IPS-NIHi7 (cell line): Measurements from ENCODE around the gene CD7.
"Not testable (repeated sequence)": the region's sequence is repeated elsewhere in the genome, so short reads cannot be mapped to it uniquely, and the experiment has no call there.

Source experiments
- DNase-seq: peaks from one replicate; pipeline ENCODE4 v3.0.0; 2012; ENCODE audit warnings: mixed read lengths; ENCODE audit errors: extremely low spot score

The CD7 gene

DNA sequence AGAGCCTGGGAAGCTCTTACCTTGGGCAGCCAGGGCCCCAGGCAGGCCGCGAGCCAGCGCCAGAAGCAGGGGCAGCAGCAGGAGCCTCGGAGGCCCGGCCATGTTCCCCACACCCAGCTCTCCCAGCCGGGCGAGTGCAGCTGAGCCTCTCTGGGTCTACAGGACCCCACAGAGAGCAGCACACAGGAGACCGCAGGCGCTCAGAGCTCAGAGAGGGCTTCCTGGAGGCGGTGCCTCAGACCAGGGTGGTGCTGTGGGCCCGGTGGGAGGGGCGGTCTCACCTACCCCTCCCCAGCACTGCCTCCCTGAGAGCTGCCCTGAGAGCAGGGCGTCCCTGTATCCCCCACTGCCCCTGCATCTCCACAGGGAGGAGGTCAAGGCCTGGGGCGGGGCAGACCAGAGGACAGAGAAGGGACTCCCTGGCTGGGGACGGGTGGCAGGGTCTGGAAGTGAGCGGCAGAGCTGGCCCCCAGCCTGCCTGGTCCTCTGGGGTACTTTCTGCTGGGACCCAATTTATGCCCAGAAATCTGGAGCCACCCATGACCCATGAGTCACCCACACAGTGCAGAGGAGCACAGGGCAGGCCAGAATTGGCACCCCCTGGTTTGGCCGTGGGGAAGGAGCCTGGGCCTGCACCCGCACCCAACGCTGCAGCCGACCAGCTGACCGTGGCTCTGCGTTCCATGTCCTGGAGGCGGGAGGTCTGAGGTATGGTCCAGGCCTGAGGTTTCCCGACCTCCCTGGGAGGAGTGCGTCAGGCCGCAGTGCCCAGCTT lies at the start of gene CD7:
Gene CD7, minus strand, starts transcription at position 215 of the 775 bp plus-strand sequence. Its CDS starts 113 bp downstream, at position 102.
- DNase-seq, result no peak

DNA sequence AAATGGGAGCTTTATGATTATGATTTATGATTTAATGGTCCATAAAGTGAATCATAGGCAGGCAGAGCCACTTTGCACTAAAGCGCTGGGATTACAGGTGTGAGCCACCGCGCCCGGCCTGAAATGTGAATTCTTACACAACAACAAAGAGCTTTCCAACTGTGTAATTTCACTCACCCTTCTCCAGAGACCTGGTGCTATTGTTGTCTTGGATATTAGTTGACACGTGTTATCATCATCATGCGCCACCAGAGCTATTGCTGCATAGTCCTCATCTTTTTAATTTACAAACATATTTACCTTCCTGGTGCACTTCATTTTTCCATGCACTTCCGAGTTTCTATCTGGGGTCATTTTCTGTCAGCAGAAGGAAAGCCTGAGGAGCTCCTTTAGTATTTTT lies 49.3 kb upstream of the CD7 start:
- DNase-seq, result no peak

DNA sequence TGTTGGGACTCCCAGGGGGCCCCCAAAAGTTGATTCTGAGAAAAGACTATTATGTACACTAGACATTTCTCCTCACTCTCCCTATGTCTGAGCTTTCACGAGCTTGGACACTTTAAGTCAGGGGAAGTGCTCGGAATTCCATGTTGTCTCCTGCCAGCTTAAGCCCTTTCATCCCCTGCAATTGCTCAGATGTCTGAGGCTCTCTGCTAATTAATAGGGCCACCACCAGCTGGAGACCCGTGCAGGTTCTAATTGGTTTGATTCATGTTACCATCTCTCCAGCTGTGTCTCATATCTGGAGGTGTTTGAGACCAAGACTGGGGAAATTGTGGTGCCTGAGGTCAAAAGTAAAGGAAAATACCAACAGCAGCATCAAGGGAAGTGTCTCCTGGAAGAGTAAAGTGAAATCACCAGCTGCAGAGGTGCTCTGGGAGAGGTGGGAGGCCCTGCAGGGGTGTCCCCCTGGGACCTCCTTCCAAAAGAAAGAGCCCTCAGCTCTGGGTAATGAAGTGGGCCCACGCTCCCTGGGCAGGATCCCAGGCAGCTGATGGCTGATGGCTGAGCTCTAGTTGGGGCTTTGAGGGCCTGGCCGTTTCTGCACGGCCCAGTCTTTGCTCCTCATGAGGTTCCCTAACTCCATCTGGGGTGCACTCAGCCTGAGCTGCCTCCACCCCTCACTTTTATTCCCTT lies 48.3 kb upstream of the CD7 start:
- no peak for DNase-seq

DNA sequence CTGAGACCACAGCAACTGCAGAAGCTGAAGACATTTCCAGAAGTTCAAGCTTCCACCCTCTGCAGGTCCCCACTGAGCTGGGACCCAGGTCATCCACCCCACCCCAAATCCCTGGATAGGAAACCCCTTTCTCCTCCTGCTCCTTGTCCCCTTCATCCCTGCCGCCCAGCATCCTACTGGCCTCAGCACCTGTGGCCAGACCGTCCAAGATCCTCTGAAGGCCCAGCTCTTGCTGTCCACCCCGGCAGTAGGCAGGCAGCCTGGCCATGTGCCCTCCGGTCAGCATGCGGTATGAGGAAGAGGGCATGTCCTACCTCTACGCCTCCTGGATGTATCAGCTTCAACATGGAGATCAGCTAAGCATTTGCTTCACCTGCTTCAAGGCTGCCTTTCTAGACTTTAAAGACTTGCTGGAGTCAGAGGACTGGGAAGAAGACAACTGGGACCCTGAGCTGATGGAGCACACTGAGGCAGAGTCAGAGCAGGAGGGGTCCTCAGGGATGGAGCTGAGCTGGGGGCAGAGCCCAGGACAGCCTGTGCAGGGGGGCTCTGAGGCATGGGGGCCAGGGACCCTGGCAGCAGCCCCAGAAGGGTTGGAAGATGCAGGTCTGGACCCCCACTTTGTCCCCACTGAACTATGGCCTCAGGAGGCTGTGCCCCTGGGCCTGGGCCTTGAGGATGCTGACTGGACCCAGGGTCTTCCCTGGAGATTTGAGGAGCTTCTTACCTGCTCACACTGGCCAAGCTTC lies 44.7 kb upstream of the CD7 start:
- DNase-seq, result no peak

DNA sequence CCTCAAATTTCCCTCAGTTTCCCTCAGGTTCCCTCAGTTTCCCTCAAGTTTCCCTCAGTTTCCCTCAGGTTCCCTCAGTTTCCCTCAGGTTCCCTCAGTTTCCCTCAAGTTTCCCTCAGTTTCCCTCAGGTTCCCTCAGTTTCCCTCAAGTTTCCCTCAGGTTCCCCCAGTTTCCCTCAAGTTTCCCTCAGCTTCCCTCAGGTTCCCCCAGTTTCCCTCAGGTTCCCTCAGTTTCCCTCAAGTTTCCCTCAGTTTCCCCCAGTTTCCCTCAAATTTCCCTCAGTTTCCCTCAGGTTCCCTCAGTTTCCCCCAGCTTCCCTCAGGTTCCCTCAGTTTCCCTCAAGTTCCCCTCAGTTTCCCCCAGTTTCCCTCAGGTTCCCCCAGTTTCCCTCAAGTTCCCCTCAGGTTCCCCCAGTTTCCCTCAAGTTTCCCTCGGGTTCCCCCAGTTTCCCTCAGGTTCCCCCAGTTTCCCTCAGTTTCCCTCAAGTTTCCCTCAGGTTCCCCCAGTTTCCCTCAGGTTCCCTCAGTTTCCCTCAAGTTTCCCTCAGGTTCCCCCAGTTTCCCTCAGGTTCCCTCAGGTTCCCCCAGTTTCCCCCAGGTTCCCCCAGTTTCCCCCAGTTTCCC lies 42.2 kb upstream of the CD7 start:
- DNase-seq, result not testable (repeated sequence)

DNA sequence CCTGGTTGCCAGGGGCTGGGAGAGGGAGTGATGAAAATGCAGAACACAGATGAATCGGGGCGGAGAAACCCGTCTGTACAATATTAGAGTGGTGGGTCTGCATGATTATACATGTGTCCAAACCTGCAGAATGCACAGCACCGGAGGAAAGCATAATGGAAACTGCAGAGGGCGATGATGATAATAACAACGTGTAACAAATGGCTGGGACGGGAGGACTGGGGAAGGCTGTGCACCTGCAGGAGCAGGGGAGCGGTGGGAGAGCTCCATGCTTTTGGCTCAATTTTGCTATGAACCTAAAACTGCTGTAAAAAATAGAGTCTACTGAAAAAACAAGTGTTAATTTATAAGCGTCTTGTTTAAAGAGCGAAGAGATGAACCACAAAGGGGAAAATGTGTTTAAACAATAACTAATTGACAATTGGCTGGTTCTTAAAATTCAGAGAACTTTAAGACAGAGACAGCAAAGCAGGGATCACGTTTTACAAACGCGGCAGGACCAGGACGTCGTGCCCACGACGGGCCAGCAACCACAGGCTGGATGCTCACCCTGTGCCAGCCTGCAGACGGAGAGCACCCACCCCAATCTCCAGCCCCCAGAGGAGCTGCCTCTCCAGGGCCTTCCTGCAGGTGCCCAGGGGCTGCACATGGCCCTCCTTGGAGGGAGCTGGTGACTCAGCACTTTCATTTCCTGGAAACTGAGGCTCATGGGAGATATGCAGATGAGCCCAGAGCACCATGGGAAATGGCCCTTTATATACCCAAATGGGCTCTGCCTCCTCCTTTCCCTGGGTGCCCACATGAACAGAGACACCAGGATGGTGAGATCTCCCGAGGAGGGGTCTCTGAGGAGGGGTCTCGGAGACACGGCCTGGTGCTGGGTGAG lies 41.3 kb upstream of the CD7 start, which contains the start of gene TEX19:
Gene TEX19, plus strand, starts transcription at position 783 of the 886 bp plus-strand sequence. CDS start 2,904 bp downstream, outside the sequence.
- no peak for DNase-seq

DNA sequence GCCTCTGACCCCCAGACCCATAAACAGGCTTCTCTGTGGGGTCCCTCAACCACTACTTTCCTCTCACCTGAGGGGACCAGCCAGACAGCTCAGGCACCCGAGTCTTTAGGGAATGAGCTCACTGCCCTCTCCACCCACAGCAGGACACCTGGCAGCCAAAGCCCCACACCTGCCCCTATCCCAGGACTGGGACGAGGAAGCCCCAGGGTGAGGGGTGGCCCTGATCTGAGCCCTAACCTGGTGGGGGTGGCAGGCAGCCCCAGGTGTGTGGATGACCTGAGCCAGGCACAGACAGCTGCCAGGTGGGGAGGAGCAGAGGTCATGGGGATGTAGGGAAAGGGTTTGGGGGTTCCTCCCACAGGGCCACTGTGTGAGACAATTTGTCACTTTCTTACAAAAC lies 40.0 kb upstream of the CD7 start:
- DNase-seq, result no peak

DNA sequence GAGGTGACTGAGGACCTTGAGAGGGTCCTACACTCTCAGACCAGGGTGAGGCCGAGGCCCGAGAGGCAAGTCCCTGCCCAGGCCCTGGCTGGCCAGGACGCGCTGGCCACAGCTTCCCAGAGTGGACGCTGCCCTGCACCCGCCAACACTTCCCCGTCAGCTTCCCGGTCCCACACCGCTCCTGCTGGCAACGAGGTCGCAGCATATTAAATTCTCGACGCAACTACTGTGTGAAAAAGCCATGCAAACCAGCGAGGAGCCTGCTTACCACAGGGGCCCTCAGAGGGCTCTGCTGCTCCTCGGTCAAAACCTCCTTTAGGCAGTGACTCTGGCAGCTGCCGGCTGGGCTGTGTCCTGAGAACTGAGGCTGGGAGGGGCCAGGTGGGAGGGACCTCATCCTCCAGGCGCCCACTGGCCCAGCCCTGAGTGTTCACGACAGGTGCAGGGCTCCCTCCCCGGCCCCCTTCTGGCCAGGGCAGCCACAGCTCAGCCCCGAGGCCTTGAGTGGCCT lies 39.5 kb upstream of the CD7 start:
- peak; percentile 64 for DNase-seq

DNA sequence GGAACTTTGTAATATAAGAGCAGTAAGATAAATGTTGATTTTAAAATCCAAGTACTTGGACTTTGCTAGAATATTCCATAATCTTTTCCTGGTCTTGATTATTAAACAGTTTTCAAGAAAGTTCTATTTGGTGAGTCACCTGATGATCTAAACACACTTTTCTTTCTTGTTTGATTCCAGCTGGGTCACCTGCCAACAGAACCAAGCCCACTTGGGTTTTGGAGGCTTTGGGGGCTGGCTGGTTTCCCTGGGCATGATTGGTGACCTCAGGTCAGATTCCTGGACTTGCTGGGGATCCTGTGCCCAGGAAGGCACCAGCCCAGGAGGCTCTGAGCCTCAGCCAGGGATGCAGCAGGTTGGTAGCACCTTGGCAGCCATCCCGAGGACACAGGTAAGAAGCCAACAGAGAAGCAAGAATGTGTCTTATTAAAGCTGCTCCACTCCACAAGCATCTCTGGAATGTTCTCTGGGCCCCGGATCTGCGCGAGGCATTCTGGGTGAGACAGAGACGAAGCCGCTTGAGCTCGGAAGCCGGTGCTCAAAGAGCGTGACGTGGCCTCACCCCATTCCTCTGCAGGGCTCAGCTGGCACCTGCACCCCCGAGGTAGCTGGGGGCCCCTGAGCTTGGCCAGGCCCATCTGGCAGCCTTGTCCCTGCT lies 38.5 kb upstream of the CD7 start:
- DNase-seq, result no peak

DNA sequence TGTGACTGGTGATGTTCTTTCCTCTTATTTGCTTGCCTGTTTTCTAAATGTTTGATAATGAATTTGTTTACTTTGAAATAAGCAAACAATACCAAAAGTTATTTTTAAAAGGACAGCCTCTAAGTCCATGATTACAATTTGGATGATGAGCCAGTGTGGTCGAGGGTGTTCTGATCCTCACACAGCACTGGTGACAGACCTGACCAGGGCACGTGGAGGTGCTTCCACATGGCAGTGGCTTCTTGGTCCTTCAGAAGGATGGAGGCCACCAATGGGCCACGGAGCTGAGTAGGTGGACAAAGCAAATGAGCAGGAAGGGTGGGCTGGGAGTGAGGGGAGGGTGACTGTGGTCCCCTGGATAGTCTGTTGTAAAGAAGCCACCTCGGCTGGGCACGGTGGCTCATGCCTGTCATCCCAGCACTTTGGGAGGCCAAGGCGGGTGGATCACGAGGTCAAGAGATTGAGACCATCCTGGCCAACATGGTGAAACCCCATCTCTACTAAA lies 37.4 kb upstream of the CD7 start:
- DNase-seq, result no peak

DNA sequence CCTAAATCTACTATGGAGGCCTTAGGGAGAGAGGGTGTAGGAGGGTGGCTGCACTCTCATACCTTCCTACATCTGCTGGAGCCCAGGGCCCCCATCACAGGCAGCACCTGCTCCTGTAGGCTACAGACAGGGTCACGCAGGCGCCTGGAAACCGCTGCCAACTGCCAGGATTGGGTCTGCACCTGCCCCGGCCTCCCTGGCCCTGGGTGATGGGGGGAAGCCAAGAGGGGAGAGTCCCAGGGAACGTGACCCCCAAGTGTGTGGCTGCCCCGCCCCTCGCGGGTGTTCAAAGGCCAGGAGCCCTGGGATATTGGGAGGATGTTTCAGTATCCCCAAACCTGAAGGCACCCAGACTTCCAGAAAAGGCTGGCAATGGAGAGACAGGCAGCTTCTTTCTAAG lies 36.1 kb upstream of the CD7 start:
- DNase-seq, result no peak

DNA sequence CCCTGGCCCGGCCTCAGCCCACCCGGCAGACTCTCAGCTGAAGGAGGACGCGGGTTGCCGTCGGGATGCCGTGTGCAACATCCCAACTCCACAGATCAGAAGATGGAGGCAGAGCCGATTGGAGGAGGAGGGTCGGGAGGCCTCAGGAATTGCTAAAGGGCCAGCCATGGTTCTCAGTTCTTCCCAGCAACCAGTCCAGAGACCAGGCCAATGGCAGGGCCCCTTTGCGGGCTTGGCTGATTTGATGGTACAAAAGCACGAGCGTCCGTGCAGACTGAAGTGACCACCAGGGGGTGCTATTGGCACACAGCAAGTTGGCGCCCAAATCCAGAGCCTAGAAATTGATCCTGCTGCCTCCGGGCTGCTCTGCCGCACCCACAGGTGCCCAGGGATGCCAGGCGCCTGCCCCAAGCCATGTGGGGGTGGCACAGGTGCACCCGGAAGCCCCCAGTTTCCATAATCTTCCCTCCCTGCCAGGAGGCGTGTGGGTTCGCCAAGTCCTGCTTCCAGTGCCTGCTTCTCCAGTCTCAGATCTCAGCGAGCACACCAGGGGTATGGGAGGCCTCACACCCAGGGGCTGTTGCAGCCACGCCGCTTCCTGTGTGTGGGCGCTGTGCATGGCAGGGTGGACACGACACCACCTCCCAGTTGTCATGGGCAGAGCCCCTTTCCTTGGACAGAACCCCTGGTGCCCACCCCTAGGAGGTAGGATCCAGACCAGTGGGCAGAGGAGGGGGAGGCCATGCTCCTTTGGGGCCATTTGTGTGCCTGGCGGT lies 34.5 kb upstream of the CD7 start:
- DNase-seq, result peak; percentile 93

DNA sequence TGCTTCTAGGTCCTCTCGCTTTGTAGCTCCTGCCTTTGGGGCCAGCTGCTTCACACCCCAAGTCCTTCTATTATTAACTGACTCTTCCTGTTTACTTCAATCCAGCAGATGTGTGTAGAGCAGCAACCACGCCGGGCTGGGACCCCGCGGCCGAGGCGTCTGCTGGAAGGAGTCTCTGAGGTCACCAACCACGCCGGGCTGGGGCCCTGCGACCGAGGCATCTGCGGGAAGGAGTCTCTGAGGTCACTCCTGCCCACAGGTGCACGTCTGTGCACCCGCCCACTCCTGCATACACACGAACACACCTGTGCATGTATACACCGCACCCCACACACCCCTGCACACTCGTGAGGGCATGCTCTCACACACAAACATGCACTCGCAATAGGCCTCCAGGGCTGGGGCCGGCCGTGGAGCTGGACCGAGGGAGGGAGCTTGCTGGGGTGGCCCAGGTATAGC lies 33.9 kb upstream of the CD7 start:
- DNase-seq, result no peak

DNA sequence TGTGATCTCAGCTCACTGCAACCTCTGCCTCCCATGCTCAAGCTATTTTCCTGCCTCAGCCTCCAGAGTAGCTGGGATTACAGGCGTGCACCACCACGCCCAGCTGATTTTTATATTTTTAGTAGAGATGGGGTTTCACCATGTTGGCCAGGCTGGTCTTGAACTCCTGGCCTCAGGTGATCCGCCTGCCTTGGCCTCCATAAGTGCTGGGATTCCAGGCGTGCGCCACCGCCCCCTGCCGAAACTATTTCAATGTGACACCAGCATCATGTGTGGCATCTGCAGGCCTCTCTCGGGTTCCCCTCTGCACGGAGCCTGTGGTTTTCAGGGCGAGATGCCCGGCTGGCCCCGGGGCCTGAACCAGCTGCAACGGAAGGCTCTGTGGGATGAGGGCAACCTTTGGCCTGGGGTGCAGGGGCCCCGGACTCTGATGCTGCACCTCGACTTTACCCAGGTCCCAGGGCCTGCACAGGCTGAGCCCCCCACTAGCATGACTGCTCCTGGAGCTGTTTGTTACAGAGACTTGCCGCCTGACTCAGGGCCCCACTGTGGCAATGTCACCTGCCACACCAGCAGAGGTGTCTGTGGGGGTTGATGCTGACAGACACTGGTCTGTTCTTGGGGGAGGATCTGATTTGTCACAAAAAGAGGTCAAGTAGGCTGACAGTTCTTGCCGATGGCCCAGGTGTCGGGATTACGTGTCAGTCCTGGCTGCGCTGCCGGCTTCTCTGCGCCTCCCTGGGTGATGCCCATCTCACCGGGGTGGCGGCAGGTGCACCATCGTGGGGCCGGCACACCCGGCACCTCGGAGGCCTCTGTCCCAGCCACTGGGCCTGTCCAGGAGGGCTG lies 33.0 kb upstream of the CD7 start:
- DNase-seq, result no peak

DNA sequence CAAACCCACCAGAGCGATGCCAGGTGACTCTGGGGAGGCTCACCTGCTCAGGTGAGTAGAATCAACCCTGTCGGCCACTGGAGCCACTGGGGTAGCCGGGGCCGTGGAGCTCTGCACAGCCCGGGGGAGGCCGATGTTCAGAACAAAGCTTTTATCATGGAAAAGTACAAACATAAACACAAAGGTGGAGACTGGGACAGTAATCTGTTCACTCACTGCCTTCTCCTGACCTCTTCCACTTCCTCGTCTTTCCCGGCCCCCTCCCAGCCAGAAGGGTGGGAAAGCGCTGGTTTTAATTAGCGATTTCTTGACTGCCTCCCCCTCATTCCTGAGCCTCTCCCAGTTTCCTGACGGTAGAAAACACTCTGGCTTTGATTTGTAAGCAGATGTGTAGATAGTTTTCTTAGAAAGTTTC lies 31.9 kb upstream of the CD7 start:
- no peak for DNase-seq

DNA sequence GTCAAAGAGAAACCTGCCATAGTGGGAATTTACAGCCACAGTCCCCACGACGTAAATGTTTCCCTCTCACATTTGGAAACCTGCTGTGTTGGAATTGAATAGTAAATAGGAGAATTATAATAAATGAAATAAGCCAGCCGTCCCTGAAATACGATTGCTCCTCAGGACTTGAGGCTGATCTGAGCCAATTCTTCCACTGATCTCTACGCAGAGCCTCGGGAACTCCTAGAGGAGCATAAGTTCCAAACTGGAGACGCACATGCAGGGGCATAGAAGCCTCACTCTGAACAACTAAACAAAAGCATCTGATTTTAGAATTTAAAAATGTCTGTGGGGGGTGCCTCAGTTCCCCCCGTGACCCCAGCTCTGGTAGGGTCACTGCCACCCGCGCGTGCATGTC lies 31.5 kb upstream of the CD7 start:
- no peak for DNase-seq

DNA sequence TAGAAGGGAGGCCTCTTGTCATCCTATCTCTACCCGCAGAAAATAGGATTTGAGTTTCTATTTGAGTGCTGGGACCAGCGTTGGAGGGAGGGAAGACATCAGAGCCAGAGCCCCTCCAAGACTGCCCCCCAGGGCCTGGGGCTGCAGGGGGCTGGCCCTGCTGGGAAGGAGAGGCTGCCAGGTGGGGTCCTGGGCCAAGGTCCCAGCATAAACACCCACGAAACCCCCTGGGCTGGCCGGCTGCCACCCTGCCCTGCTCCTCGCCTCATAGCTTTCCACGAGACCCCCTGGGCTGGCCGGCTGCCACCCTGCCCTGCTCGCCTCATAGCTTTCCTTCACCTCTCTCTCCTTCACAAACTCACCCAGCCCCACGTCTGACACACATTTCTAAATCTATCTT lies 31.0 kb upstream of the CD7 start:
- DNase-seq, result no peak

DNA sequence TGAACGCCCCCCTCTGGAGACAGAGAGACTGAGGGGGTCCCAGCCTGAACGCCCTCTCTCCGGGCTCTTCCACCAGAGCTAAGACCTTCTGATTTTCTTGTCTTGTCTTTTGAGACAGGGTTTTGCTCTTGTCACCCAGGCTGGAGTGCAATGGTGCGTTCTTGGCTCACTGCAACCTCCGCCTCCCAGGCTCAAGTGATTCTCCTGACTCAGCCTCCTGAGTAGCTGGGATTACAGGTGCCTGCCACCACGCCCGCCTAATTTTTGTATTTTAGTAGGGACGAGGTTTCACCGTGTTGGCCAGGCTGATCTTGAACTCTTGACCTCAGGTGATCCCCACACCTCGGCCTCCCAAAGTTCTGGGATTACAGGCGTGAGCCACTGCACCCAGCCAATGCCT lies 30.6 kb upstream of the CD7 start:
- not testable (repeated sequence) for DNase-seq
